HG03521 (cell line): Measurements from ENCODE around the gene EXOC2.
"Not testable (repeated sequence)": the region's sequence is repeated elsewhere in the genome, so short reads cannot be mapped to it uniquely, and the experiment has no call there.

Source experiments
- ATAC-seq: cut with Tn5 transposase; IDR thresholded peaks from one replicate; pipeline ENCODE4 v1.9.1; 2021; ENCODE audit warnings: mild to moderate bottlenecking, moderate library complexity; ENCODE audit not compliant: unreplicated experiment

Gene EXOC2

DNA sequence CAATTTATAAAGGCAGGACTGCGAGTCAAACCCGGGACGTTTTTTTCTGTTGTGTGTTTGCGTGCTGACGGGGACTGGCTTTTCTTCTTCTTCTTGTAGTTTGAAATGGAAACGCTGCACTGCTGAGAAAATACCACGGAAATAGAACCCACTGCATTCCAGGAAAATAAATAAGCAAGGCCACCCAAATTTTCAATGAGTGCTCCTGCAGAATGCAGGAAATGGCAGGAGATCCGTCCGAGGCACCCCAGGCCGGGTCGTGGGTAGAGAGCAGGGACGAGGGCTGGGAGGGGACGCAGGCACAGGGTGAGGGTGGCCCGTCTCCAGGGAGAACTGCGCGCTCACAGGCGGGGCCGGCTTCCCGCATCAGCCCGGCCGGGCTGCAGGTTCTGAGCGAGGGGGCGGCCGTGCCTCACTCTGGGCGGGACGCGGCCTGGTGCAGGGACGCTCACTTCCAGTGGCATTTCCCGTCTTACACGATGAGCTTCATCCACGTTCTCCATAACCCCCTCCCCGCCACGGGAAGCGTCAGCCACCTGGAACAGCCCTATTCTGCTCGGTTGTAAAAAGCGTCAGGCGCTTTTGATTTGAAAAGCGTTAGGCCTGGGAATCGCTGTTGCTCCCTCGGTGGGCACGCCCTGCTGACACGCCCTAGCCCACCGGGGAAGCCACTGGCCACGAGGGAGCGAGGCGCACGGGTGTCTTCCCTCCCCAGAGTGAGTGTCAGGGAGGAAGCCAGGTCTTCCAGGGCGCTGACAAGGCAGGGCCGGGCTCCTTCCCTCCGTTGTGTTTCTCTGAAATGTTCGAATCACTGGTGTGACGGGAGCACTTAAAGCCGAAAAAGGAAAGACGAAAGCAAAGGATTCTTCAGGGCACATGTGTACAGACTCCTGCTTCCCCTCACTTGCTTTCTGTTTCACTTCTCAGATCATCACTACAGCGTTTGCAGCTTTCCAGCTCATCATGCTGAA is 17.9 kb upstream of the EXOC2 start:
- peak; percentile 74 for ATAC-seq

DNA sequence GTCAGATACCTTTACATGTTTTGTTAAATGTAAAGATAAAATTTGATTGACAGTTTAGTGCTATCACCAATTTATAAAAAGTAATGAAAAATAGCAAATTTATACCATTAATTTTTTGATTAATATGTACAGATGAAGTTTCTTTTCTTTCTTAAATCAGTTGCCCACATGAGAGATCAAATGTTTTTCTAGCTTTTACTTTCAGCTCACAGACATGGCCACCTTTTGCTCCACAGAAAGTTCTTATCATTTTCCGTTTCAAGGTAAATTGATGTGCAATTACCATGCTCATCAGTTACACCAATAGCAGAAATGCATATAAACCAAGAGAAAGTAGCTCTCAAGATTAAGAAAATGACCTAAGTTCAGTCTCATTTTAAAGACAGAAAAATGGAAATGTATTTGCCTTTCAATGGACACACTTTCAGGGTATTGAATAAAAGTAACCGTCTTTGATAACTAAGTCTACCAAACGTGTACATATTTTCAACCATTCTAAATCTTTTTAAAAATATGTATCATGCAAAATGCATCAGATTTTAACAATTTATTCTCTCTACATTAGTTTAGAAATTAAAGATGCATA is 16.6 kb upstream of the EXOC2 start:
- ATAC-seq, result no peak

DNA sequence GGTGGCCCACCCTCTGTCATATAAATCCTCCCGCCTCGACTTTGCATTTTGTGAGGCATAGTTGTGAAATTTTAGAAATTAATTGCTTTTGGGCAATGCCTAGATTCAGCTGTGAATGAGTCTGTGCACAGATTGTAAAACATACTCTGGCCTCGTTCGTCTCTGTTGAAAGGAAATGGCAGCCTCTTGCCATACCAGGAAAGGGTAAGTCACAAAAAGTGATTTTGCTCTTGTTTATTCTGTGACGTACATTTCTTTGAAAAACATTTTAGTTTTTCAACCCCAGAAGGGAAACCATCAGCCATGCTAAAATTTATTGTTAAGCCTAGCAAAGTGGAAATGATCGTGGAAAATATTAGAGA is 15.3 kb upstream of the EXOC2 start:
- no peak for ATAC-seq

DNA sequence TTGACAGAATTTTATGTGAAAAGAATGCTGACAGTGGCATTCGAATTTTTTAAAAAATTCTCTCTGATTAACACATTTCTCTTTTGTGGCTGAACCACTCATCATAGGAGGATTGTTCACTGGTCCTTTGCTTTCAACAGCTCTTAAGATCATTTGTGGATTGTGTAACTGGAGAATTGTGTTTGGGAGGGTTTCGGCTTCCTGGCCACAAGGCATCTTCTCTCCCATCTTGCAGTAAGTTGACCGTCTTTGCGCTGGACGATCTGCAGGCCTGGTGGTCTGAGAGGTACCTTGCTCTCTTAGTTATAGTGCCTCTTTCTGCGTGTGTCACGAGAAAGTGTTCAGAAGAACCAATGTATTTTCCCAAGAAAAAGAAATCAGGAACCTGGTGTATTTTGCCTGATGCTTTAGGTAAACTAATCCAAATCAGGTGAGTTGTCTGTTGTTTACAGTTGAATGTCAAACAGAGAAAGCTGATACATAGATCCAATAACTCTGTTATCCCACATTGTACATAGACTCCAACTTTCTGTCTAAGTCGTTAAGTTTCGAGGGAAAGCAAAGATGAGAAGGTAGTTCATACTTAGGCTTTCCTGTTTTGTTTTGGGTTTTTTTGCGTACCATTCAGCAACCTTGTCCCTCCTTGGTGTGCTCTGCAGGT is 14.8 kb upstream of the EXOC2 start:
- no peak for ATAC-seq

DNA sequence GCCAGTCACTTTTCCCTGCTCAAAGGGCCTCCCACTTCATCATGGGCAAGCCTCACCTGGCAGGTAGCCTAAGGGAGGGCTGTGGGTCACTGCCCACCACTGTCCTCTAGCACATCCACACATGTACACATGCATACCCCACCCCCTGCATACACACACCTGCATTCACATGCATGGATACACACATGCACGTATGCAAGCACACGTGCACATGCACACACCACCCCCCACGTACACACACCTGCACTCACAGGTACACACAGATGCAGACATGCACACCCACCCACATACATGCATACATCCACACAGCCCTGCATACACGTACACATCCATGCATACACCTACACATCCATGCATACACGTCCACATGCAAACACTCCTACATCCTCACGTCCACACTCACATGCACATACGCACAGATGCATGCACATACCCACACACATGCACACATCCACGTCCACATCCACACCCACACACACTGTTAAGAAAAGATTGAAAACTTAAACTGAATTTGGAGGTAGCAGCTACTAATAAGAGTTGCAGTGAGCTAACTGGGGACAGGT is 14.0 kb upstream of the EXOC2 start:
- no peak for ATAC-seq

DNA sequence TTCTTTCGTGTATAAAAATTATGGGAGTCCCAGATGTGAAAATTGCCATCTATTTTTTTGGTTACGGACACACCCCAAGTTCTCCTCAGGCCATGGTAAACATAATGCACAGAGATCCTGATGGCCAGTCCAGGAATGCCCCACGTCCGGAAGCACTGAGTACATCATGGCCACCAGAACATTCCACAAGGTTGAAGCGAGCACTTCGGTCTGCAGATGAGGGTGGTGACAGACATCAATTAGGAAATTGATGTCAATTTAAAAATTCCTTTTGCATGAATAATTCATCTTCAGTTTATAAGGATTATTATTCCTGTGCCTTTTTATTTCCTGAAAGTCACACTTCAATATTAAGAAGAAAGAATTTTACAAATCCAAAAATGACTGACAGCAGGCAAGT is 13.2 kb upstream of the EXOC2 start:
- ATAC-seq, result no peak

DNA sequence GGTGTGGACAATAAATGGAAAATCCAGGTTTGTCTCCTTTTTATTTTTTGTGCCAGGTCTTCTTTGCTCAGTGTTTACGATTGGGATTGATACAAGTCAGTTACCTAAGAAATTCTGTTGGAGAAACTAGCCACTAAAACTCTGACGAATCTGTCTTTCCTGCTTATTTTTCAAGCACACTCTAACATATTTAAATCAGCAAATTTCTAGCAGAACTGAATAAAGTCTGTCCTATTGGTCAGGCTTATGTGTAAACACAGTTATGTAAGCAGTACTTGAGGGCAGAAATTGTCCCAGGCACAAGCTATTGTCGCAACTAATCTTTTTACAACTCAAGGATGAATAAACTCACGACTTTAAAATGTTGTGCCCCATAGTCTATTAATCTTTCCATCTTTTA is 12.1 kb upstream of the EXOC2 start:
- ATAC-seq, result no peak

DNA sequence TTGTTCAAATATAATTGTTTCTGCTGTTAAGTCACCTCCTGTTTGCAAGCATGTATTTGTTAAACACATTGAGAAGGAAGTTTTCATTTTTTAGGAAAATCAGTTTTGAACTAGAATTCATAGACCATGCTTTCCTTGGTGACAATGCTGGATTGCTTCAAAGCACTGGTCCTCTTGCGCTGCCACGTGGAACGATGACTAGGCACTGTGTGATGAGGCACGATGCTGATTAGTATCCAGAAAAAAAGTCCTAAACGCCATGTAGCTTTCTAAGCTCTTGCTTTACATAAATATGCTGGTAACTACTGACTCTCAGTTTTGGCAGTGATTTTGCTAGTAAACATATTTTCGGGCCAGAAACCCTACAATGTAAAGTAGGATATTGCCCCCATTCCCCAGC is 11.1 kb upstream of the EXOC2 start:
- ATAC-seq, result no peak

DNA sequence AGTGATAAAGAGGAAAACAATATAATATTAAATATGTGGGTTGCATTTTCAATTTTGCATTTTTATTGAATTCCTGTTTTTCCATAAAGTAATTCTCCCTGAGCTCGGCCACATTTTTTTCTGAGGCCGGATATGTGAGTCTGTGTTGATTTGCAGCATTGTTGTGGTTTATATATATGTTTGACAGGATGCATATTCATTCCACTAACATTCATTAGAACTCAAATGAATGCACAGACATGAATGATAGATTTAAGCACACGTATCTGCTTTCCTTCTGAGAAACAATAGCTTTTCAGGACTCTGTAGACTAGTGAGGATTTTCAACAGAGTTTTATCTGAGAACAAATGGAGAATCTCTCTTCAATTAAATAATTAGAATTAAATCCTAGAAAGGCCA is 10.6 kb upstream of the EXOC2 start:
- ATAC-seq, result no peak

DNA sequence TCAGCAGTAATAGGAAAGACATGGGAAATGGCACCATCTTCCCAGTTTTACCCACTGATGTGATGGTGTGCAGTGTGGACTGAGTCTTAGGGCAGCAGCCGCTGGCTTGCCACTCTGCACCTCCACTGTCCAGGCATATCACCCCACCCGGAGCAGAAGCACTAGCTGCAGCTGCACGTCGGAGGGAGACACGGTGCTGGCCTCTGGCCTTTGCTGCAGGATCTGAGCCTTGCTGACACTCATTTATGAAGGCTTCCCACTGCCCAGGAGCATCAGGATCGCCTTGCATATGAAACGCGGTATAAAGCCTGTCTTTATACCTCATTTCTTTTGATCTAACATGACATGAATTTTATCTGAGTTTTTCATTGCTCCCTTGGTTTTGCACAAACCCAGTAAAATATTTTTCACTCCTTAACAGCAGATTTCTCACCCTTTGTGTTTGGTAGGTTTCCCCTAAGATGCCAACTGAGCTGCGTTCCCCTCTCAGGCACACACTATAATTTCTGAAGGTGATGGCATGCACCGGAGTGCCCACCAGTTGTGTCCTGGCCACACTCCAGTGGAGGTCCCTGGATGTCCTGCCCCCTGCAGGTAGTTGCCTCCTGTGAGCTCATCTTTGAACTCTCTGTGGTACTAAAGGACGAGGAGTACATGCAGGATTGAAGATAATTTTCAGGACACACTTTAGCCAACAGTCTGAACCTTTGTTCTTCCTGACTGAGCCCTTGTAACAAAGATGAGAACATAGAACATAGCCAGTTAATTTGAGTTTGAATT is 9.0 kb upstream of the EXOC2 start:
- no peak for ATAC-seq

DNA sequence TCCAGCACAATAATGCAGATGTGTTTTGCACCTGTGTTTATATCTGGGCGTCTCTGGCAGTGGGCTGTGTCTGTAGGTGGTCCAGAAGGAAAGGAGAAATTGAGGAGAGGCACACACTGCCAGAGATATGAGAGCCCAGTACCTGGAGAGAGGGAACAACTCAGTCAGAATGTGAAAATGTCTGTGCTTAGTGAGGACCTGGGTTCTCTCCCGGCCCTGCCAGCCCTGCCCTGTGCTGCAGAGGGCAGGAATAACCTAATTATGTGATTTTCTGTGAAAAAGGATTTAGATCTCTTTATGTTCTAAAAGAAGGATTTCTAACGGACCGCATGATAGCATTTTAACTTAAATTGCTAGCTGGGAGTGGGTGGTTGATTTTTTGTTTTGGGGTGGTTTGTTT is 8.3 kb upstream of the EXOC2 start:
- ATAC-seq, result no peak

DNA sequence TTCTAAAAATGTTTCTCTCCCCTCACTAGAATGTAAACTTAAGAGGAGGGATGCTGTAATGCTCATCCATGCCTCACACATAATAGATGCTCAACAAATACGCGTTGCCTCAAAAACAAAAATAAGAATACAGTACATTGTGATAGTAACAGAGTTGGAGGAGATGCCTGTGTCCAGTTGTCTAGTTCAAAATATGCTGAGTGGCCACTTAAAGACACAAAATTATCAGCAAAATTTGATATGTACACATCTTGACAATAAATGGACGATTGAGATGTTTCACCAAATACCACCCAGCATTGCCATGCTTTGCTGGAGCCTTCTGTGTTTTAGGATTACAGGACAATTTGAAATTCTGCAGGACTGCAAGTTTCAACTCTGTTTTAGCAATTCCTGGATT is 7.6 kb upstream of the EXOC2 start:
- ATAC-seq, result no peak

DNA sequence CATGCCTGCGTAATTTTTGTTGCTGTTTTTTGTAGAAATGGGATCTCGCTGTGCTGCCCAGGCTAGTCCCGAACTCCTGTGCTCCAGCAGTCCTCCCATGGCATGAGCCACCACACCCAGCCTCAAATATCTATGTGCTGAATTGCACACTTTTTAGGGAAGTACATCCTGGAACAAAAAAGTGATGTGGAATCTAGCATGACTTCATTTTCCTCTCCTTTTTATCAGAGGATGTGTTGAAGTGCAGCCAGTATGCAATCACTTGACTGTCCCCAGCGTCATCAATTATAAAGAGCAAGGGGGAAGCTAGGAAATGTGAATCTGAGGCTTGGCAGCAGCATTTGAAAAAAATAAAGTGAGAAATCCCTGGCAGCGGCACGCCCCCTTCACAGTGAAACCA is 6.4 kb upstream of the EXOC2 start:
- ATAC-seq, result no peak

DNA sequence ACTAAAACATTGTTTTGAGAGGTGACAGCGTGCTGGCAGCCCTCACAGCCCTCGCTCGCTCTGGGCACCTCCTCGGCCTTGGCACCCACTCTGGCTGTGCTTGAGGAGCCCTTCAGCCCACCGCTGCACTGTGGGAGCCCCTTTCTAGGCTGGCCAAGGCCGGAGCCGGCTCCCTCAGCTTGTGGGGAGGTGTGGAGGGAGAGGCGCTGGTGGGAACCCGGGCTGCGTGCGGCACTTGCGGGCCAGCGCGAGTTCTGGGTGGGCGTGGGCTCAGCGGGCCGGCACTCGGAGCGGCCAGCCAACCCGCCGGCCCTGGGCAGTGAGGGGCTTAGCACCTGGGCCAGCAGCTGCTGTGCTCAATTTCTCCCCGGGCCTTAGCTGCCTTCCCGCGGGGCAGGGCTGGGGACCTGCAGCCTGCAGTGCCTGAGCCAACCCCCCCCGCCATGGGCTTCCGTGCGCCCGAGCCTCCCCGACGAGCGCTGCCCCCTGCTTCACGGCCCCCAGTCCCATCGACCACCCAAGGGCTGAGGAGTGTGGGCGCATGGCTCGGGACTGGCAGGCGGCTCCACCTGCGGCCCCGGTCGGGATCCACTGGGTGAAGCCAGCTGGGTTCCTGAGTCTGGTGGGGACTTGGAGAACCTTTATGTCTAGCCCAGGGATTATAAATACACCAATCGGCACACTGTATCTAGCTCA is 1.6 kb upstream of the EXOC2 start:
- not testable (repeated sequence) for ATAC-seq

DNA sequence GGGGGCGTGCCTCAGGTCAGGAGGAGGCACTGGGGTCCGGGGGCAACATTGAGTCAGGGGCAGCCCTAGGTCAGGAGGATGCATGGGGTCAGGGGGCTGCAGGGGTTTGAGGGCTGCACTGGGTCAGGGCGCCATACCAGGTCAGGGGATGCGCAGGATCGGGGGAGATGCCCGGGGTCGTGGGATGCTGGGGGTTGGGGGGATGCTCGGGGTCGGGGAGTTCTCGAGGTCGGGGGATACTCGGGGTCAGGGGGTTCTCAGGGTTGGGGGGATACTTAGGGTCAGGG is 727 bp upstream of the EXOC2 start:
- no peak for ATAC-seq

DNA sequence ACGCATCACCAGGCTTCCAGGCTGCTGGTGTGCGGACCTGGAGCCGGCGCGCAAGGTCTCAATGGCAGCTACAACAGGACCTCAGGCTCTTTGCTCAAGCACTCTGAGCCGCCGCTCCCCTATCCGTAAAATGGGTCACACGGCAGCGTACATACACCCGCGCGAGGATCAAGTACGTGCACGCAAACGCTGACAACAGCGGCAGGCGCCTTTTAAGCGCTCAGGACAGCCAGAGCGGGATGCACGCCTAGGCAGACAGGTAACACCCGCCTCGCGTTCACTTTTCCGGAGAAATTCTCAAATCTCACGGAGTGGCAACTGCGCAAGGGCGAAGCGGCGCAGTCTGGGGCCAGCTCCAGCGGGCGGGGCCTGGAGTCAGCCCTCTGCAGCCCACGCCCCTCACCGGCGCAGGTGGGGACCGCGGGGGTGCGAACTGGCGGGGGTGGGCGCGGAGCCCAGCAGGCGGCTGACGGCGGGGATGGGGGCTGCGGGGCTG is 535 bp downstream of the EXOC2 start:
- ATAC-seq, result peak; percentile 73

DNA sequence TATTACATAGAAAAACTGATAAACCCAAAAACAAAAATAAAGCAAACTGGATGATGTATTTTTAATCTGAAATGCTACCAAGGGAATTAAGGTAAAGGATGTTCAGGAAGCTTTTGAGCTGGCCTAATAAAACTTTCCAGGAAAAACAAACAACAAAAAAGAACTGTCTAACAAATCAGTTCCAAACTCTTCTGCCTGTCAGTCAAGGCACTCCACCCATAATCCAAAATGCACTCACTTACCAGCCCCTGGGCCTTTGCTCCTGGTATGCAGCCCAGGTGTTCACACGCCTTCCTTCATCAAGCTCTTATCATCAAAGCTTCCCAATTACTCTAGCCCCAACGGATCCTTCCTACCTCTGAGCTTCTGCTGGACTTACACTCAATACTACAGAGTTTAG is 3.7 kb downstream of the EXOC2 start:
- ATAC-seq, result no peak

DNA sequence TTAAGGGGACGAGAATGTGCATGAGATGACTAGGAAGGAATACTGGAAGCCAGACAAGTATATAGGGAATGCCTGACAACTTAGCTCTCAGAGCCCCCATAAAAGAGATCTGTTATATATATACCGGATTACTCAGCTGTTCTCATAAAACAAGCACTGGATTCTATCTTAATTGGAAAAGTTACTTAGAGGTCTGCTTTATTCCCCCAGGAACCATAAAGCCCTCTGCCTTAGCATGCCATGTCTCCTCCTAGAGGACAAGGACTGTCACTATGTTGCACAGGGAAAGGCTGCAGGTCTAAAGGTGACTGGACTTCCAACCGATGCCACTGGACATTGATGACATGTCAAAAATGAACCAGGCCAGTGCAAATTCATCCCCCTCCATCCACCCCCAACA is 6.4 kb downstream of the EXOC2 start:
- no peak for ATAC-seq

DNA sequence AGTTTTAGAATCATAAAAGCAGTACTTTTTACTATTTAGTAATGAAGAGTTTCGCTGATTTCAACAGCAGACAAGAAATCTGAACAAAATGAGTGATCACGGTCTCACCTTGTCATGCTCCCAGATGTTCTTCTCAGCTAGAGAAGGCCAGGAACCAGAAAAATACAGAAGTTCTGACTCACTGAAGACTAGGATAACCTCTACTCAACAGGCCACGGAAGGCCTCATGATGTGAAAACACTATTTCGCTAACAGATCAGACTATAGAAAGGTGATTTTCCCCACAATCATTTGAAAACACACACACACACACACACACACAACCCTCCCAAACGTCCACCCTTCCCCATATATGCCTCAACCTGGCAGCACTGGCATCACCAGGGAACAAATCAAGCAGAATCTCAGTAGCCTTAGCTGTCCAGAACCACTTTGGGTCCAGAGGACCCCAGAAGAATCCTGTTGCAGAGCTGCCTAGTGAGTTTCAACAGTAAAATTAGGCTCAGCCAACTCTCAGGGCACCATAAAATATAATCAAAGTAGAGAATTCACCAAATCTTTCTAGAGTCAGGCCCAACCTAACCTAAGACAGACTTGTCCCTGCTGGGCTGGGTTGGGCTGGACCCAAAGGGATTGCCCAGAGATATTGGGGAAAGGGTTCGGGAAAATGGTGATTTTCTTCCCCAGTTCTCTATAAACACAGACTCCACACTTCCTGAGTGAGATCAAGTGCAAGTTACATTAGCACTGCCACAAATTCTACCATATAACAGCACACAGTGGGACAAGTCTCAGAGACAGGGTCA is 7.9 kb downstream of the EXOC2 start:
- ATAC-seq, result no peak
